Stomach (tissue), 9 donors: ENCODE measurements around the gene PKP2. TPM values are rescaled to one million over a fixed set of nuclear protein-coding genes. Genes with fewer than 3 reads are reported as not detected.

Experiments
- DNase-seq, 2 donors: peaks; one replicate each; pipeline versions ENCODE4 v3.0.0 to v3.0.0-alpha.2; 2013 to 2019
- H3K27ac ChIP-seq, 5 donors: fragments of 200-600 bp in 4 of 5; sonication (generic) in 4 of 5; one replicate each; pipeline ENCODE4 v1.5.1; 2013 to 2019; ENCODE audit warnings: mild to moderate bottlenecking in 1 of 5, moderate library complexity in 1 of 5
- H3K27me3 ChIP-seq, 3 donors: fragments of 200-600 bp; sonication (generic); one replicate each; pipeline ENCODE4 v1.5.1; 2017 to 2019; ENCODE audit warnings: mixed run types in 1 of 3
- H3K36me3 ChIP-seq, 4 donors: fragments of 200-600 bp; sonication (generic); 1 replicate in 3 of 4; 2 replicates in 1 of 4; pipeline ENCODE4 v1.5.1; 2016 to 2019
- H3K4me1 ChIP-seq, 4 donors: fragments of 200-600 bp; sonication (generic); one replicate each; pipeline ENCODE4 v1.5.1; 2016 to 2019
- H3K4me3 ChIP-seq, 4 donors: fragments of 200-600 bp; sonication (generic) in 3 of 4; one replicate each; pipeline ENCODE4 v1.5.1; 2016 to 2019; ENCODE audit warnings: mild to moderate bottlenecking in 1 of 4
- H3K9me3 ChIP-seq, 4 donors: fragments of 200-600 bp; sonication (generic); one replicate each; pipeline ENCODE4 v1.5.1; 2016 to 2019
- EP300 ChIP-seq: sonication (generic); formaldehyde crosslinking; IDR thresholded peaks from one replicate; pipeline ENCODE4 v1.6.1; 2017; ENCODE audit warnings: antibody characterized with exemption
- POLR2A ChIP-seq, 4 donors: fragments of 450-650 bp; IDR thresholded peaks; one replicate each; pipeline ENCODE4 v1.6.1; 2016; ENCODE audit warnings: antibody characterized with exemption in 4 of 4, control low read depth in 2 of 4, mild to moderate bottlenecking in 1 of 4, moderate library complexity in 1 of 4
- POLR2AphosphoS5 ChIP-seq, 3 donors: sonication (generic); formaldehyde crosslinking; IDR thresholded peaks; one replicate each; pipeline ENCODE4 v1.6.1; 2016; ENCODE audit warnings: antibody characterized with exemption in 3 of 3
- WGBS, 5 donors: extraction: QIAGEN DNeasy Blood & Tissue Kit in 3 of 5; methylation state at CpG; one replicate each; pipeline versions ENCODE4 v1.1.5 to v1.1.7; 2013 to 2018; 5-methylcytosine and 5-hydroxymethylcytosine counted together
- intact Hi-C: fragments of 100-400 bp; cut with DNase I; formaldehyde crosslinking; loops from one replicate; pipeline ENCODE4 v1.15.1; 2023; ENCODE audit warnings: low total_unique reads
- polyA plus RNA-seq, 3 donors: library from polyadenylated mRNA; stranded (reverse); fragments of 200-250 nt; gene quantifications; one replicate each; pipeline ENCODE4 v1.2.3, GENCODE V29; 2013
- total RNA-seq, 5 donors: library from RNA; depleted of rRNA; stranded (reverse); fragments of >200 nt; gene quantifications; one replicate each; pipeline versions ENCODE4 v1.1.0 to v1.2.3, GENCODE V29; 2014 to 2016
- TF ChIP-seq, protein P1 (sequence below), 7 experiments: fragments of 450-650 bp in 4 of 7; fragments of 200-600 bp in 3 of 7; sonication (generic) in 3 of 7; IDR thresholded peaks; one replicate each; pipeline ENCODE4 v1.5.1; 2016 to 2019; ENCODE audit warnings: antibody characterized with exemption in 7 of 7, control low read depth in 2 of 7, mild to moderate bottlenecking in 1 of 7
- donor health status: healthy with polysubstance abuse.
- donor health status: Bipolar disorder and iron deficiency.
- donor health status: healthy.

PKP2 gene
- total and polyA plus RNA-seq, 8 donors = 5.8 to 85.8 (median 39.5) TPM

- no peak for TF ChIP-seq EP300
- TF ChIP-seq, protein P1, sequence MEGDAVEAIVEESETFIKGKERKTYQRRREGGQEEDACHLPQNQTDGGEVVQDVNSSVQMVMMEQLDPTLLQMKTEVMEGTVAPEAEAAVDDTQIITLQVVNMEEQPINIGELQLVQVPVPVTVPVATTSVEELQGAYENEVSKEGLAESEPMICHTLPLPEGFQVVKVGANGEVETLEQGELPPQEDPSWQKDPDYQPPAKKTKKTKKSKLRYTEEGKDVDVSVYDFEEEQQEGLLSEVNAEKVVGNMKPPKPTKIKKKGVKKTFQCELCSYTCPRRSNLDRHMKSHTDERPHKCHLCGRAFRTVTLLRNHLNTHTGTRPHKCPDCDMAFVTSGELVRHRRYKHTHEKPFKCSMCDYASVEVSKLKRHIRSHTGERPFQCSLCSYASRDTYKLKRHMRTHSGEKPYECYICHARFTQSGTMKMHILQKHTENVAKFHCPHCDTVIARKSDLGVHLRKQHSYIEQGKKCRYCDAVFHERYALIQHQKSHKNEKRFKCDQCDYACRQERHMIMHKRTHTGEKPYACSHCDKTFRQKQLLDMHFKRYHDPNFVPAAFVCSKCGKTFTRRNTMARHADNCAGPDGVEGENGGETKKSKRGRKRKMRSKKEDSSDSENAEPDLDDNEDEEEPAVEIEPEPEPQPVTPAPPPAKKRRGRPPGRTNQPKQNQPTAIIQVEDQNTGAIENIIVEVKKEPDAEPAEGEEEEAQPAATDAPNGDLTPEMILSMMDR (IDR thresholded peaks at IDR 0.05) = no peak
- TF ChIP-seq POLR2AphosphoS5 (IDR thresholded peaks at IDR 0.05) = no peak
- no peak for TF ChIP-seq POLR2A (IDR thresholded peaks at IDR 0.05)
- Histone ChIP-seq H3K9me3 (no peaks in the 10 kb centered on the region), H3K27ac (no peak overlapping the region), H3K27me3 (no peaks in the 10 kb centered on the region), H3K4me1 (peaks cover 0 to 5% (median 0%) of the 10 kb centered on the region in 4 donors), H3K36me3 (no peaks in the 10 kb centered on the region), H3K4me3 (no peak overlapping the region)
- DNase-seq = no peak
- intact Hi-C loops = no loop called here
Observed at GRCh38 chr12:32860192-32860591, 36.4 kb downstream of the PKP2 start.

DNA sequence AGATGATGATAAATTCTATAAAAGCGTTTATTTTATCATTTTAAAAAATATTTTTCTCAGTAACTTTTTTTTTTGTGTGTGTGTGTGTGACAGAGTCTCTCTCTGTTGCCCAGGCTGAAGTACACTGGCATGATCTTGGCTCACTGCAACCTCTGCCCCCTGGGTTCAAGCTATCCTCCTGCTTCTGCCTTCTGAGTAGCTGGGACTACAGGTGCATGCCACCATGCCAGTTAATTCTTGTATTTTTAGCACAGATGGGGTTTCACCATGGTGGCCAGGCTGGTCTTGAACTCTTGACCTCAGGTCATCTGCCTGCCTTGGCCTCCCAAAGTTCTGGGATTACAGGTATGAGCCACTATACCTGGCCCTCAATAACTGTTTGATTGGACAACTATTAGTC, 37.2 kb downstream of the PKP2 start:
- Histone ChIP-seq H3K4me3 (no peak overlapping the region), H3K36me3 (no peaks in the 10 kb centered on the region), H3K9me3 (no peaks in the 10 kb centered on the region), H3K27me3 (no peaks in the 10 kb centered on the region), H3K4me1 (peaks cover 0 to 5% (median under 1%) of the 10 kb centered on the region in 4 donors), H3K27ac (no peak overlapping the region)
- no peak for DNase-seq
- intact Hi-C loops = no loop called here
- 81 to 100% (median 85%) methylated on average over 1 of the region's 1 CpG for WGBS, 5 donors
- TF ChIP-seq EP300 (no peak), POLR2AphosphoS5 (IDR thresholded peaks at IDR 0.05) (no peak)
- TF ChIP-seq, protein P1 (IDR thresholded peaks at IDR 0.05) = no peak

GRCh38 chr12:32854716-32855115, 41.9 kb downstream of the PKP2 start:
- Histone ChIP-seq H3K36me3 (peaks cover 5 to 11% (median 8%) of the 10 kb centered on the region in 4 donors), H3K27ac (no peak overlapping the region), H3K27me3 (no peaks in the 10 kb centered on the region), H3K4me1 (peaks cover 0 to 4% (median 0%) of the 10 kb centered on the region in 4 donors), H3K4me3 (no peak overlapping the region), H3K9me3 (no peaks in the 10 kb centered on the region)
- WGBS, 5 donors = 53 to 68% (median 65%) methylated on average over 1 of the region's 1 CpG
- no peak for DNase-seq
- intact Hi-C loops = no loop called here
- TF ChIP-seq EP300 (no peak), POLR2A (IDR thresholded peaks at IDR 0.05) (no peak)
- TF ChIP-seq, protein P1 (IDR thresholded peaks at IDR 0.05) = no peak

DNA sequence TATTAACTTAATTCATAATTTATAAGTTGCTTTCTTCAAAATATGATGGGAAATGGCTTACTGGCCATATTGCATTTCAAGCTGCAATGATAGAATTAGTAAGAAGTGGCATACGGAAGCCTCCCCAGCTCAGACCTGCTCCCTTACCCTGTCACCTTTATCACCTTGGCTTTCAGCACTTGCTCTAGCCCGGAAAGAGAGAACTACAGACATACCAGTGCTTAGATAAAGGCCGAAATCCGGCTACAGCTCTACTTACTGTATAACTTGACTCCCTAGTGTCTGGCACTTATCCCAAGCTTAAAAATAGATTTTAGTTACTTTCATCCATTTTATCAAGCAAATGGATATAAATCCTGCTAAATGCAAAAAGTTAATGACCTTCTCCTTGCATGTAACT, 42.5 kb downstream of the PKP2 start:
- Histone ChIP-seq H3K36me3 (peaks cover 7 to 16% (median 12%) of the 10 kb centered on the region in 4 donors), H3K4me3 (no peak overlapping the region), H3K4me1 (peaks cover 0 to 4% (median 0%) of the 10 kb centered on the region in 4 donors), H3K9me3 (no peaks in the 10 kb centered on the region), H3K27ac (no peak overlapping the region), H3K27me3 (no peaks in the 10 kb centered on the region)
- DNase-seq = peak in 1 of 2 donors; percentile 17
- TF ChIP-seq EP300 (no peak), POLR2A (IDR thresholded peaks at IDR 0.05) (no peak), POLR2AphosphoS5 (IDR thresholded peaks at IDR 0.05) (no peak)
- TF ChIP-seq, protein P1 (IDR thresholded peaks at IDR 0.05) = no peak
- intact Hi-C loops = no loop called here
- WGBS, 5 donors = 24 to 56% (median 29%) methylated on average over 4 of the region's 4 CpGs
